GM19099 (cell line): ENCODE results near the gene NACC2.

Experiments used
- POLR2A ChIP-seq: IDR thresholded peaks from 3 replicates; pipeline ENCODE4 v1.6.1; 2011; ENCODE audit warnings: low read depth; ENCODE audit not compliant: insufficient read length; ENCODE audit errors: extremely low read depth

The NACC2 gene

DNA sequence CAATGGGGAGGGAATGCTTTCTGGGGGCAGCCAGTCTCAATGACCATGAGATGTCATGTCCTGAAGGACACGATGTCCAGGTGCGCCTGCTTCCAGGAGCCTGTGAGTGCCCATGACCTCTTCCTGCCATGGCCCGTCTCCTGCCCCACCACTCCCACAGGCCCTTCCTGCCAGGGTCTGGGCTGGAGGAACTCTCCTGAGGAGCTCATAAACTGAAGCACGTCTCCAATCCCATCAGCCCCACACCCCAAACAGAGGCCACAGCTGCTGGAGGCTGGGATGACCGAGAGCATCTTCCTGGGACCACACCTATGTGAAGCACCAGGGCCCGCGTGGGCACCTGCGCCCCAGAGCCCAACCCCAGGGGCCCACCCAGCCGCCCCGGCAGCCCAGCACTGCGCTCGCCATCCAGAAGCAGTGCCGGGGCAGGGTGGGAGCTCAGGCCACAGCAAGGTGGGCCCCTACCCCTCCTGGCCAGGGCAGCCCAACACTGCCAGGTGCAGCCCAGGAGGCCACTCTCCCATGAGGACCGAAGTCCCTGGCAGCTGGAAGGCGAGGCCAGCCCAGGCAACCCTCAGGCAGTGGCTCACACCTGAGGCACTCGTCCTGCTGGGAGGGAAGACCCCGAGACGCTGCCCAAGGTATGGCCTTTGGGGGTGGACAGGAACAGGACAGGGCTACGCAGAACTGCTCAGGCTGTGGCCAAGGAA, 80.0 kb downstream of the NACC2 start:
- TF ChIP-seq POLR2A: no peak

DNA sequence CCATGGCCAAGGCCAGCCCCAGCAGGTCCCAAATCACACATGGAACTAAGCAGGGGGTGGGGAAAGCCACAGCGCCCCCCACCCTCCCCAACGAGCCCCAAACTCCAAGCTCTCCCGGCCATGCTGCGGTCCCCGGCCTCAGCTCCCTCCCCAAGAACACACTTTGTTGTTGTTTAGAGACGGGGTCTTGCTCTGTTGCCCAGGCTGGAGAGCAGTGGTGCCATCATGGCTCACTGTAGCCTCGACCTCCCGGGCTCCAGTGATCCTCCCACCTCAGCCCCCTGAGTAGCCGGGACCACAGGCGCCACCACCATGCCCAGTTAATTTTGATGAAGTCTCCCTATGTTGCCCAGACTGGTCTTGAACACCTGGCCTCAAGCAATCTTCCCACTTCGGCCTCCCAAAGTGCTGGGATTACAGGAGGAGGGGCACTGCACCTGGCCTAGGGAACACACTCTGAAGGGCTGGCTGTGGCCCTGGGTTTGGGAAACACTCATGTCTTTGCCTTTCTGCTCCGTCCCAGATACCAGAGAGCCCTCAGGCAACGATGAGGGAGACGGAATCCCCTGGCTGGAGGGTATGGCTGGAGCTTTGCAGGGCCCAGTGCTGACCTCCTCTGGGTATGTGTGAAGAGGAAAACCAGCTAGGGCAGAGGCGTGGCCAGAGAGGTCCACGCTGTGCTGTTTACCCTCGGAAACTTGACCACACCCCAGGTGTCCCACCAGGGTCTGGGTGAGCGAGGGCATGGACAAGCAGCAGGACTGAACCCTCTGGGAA, 80.8 kb downstream of the NACC2 start:
- TF ChIP-seq POLR2A: no peak

DNA sequence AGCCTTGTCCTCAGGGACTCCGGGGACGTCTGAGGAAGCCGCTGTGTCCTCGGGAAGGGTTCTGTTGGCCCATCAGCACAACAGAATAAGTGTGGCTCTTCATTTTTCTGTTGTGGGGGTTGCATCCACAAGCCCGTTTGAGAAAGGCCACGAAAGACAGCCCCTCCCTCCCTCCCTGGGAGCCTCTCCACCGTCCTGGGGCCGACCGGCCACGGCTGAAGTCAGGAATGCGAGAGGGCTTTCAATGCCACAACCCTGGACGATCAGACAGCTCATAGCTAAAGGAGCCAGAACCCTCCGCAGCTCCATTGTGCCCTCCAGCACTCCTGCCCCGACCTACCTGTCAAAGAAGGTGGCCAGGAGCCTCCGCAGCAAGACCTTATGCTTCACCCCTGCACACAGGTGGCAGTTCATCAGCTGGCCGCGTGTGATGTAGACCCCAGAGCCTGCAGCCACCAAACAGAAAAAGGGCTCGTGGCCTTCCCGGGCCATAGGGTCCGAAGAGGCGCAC, 81.5 kb downstream of the NACC2 start:
- no peak for TF ChIP-seq POLR2A

DNA sequence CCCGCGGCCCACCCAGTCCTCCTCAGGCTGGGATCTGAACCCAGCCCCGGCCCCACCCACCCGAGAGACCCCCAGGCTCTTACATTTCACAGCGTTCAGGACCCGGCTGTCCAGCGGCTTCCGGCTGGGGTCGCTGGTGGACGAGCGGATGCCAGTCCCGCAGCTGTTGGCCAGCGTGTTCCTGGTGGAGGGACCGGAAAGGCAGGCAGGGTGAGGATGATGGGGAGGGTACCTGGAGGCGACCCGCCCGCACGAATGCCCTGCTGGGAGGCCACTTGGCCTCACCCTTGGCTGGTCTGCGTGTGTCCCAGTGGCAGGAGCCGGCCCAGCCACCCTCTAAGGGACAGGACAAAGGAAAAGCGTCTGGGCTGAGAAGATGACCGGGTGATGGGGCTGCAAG, 82.0 kb downstream of the NACC2 start:
- TF ChIP-seq POLR2A: no peak

DNA sequence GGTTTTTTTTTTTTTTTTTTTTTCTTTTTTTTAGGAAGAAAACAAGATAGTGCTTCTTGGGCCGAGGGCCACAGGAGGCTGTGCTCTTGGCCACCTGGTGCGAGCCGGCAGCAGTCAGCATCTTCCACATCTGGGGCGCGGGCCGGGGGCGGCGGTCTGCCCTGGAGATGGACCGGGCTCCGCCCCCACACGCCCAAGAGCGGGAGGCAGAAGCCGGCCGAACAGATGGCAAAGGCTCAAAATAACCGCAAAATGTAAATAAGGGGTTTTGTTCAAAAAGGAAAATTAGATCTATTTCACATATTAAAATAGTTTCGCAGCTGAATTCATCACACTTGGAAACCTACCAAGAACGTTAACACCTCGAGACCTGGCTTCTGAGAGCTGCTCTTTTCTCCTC, 82.4 kb downstream of the NACC2 start:
- no peak for TF ChIP-seq POLR2A

DNA sequence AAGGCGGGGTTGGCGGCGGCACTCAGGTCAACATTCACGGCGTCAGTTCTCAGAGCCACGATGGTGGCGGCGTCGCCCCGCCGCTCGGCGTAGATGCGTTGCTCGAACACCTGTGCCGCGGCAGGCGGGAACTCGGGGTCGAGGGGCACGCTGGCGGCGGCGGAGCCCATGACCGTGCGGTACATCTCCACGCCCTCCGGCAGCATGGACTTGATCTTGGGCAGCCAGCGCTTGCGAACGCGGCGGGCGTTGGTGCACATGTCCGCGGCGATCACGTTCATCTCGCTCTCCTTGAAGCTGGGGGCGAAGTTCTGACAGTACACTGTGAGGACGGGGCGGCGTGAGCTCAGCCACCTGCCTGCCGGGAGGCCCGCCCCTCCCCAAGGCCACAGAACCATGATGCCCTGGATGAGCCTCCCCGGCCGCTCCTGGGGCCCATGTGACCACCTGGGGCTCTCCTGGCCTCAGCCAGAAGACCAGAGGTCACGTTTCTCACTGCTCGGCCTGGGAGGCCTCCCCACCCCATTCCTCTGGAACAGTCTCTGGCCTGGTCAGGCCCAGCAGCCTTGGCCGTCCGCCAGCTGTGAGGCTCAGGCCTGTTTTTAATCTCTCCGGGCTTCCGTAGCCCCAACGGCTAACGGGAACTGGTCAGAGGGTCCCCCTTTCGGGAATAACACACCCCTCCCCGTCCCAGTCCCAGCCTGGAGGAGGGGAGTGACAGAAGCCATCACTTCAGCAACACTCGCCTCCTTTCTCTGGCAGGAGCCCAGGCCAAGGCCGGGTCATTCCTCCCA, 83.2 kb downstream of the NACC2 start:
- no peak for TF ChIP-seq POLR2A

DNA sequence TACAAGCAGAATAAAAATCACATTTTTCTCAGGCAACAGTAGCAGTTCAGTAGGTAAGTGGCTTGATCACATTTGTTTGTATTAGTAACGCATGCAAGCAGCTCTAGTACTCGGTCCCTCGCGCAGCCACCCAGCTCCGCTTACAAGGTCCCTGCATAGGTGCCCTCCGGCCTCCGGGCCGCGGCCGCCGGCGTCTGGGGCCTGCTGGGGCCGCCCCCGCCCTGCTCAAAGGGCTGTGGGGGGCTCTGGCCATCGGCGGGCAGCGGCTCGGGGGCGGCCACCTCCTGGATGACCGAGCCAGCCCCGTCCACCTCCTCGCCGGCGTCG, 83.8 kb downstream of the NACC2 start:
- TF ChIP-seq POLR2A: no peak

DNA sequence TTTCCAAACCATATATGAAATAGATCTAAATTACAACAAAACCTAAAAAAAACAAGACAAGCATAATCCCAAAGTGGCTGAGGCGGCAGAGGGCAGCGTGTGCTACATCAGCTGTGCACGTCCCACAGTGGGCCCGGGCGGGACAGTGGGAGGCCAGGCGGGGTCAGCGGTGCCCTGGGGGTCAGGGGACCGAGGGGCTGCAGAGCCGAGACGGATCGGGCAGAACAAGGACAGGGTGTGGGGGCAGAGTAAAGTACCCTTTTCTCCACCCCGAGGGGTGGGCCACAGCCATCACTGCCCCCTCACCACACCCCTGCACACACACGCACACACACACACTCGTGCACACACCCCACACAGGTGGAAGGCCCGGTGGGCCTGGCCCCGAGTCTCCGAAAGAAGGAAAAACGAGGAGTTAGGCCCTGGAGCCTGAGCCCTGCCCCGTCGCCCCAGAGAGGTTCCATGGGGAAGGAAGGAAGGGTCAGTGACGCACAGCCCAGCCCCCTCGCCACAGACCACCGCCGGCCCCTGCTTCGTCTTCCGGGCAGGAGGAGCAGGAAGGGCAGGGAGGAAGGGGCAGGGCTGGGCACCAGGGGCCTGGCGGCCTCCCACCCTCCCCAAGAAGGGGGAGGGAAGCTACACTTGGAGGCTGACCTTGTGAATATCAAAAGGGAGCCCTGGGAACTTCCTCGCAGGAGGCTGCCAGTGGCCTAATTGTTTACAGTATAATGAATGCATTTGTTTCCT, 84.3 kb downstream of the NACC2 start:
- TF ChIP-seq POLR2A: no peak

DNA sequence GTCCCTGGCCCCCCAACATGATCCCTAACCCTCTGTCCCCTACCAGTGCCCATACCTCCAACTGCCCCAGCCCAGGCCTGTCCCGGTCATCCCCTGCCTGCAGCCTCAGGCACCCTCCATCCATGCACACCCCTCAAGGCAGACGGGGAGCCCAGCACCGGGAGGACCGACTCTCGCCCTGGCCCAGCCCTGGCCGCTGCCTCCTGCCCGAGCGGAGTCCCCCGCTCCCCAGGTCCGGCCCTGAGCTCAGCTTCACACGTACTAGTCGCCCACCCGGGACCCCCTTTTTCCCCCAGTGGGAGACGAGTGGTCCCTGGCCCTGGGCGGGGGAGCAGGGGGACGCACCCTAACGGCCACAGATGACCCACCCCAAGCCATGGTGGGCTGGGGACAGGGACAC, 84.9 kb downstream of the NACC2 start:
- TF ChIP-seq POLR2A: no peak

DNA sequence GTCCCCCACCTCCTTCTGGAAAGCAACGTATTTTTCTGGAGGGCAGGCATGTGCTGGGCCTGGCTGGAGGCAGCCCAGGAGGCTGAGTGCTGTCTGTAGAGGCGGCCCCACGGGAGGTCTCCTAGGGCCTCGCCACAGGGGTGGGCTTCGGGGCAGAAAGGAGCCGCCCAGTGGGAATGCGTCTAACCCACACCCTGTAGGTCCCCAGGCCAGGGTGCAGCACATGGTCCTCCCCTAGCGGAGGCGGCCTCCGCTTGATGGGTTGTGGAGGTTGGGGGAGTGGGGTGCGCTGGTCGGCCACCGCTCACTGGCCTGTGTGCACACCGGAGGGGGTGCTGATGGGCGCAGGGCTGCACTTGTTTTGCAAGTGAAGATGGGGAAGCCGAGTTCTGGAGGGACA, 85.6 kb downstream of the NACC2 start:
- TF ChIP-seq POLR2A: no peak

DNA sequence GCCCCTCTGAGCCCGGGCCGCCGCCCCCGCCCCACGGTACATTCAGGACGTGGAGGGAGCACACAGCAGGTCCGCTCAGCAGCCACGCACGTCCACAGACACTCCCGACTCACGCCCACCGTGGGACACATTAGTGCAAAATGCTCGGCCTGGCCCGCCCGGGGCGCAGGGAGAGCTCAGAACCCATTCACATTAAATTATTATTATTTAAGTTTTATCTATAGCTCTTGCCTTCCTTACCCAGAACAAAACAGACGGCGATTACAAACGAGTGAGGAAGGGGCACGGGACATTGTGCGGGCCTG, 86.4 kb downstream of the NACC2 start:
- no peak for TF ChIP-seq POLR2A

DNA sequence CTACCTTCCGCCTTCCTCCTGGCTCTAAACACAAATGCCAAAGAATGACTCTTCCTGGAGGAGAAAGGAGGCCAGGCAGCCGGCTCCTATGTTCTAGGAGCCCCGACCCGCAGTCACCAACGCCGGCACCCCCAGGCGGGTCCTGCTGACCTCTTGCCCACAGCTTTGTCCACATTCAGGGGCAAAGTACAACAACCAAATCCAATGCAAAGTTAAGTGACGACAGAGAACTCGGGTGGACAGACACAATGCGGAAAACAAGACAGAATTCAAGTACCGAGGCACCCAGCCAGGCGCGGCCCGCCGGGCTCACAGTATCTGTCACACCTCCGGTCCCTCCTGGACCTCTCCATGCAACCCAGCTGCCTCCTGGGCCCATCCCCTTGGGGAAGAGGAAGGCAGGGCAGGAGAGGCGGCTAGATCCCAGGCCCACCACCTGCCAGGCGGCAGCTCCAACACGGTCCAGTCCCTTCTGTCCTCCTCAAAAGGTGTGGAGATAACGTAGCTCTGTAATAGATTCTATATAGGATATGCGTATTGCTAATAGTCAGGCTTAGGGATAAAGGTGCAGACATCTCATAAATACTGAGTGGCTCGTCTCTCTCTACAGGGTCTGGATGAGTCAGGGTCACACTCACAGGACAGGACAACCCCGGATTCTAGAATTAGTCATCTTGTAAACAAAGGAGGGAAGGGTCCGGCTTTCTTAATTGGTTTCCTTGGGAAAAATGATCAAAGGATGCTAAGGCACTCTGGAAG, 87.0 kb downstream of the NACC2 start:
- TF ChIP-seq POLR2A: no peak

DNA sequence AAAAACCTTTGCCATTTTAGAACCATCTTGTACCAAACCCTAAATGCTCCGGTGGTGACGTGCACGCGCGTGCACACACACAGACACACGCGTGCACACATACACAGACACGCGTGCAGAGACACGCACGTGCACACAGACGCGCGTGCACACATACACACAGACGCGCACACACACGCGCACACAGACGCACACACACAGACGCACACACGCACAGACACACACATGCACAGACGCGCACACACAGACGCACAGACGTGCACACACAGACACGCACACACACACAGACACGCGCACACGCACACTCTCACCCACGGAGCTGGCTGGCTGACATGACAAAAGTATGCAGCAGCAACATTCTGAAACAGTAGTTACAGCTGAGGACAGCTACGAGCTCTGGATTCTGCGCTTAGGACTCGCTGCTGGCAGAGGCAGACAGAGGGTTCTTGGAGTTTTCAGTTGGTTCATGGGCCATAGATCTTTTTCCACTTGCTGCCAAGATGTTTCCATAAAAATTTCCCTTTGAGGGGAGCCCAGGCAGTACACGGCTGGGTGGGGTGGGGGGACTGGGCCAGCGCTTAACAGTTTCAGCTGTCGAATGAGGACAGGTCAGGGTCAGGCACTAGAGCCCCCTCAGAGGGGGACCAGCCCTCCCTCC, 87.7 kb downstream of the NACC2 start:
- no peak for TF ChIP-seq POLR2A

DNA sequence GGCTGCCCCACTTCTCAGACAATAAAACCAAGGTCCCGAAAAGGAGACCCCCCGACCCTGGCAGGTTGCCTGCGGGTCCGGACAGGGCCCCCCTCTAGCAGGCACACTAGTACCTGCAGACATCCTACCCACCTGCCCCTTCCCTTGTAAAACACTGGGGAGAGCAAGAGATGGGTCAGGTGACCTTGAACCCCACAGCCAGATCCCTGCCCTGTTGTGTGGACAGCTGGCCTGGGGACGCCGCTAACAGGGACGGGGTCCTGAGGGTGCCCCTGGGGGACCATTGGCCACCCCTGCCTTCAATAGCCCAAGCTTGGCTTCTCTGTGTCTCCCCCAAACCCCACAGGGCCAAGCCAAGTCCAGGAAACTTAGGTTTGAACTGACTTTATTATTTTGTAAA, 88.9 kb downstream of the NACC2 start:
- TF ChIP-seq POLR2A: no peak

DNA sequence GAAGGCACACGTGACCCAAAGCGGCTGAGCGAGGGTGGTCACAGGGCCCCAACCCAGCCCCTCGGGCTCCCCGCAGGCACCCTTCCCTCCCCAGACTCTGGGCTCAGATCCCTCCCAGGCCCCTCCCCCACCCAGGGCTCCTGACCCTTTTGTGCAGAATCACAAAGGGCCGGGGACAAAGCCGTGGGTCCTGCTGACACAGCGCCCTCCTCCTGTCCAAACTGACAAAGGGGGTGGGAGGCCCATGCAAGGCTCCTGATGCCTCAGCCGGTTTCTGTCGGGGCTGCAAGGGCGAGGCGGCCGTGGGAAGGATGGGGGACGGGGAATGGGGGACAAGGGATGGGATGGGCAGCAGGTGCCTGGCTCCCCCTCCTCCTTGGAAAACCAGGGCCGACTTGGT, 90.4 kb downstream of the NACC2 start:
- TF ChIP-seq POLR2A: no peak

DNA sequence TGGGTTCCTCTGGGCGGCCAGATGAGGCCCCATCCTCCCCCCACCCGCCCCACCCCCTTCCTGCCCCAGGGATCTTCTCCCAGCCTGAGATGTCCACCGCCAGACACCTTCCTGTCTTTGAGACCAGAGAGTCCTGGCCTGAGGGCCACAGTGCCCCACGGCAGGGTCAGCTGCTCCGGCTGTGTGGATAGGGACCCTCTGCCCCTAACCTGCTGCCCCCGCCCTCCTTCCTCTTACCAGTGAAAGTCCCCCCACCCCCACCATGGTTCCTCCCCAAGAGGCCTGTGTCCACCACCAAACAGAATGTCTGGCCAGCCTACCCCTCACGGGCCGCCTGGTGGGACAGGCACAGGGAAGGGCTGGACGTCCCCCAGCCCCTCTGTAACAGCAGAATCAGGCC, 90.9 kb downstream of the NACC2 start:
- TF ChIP-seq POLR2A: no peak
